Right lung (tissue), 5 donors: ENCODE data around the gene ZFP36L2. TPM values are rescaled to one million over a fixed set of nuclear protein-coding genes. Genes with fewer than 3 reads are reported as not detected.

Experiments
- DNase-seq, 2 donors: peaks; one replicate each; pipeline ENCODE4 v3.0.0-alpha.2; 2013
- polyA plus RNA-seq, 5 donors: library from polyadenylated mRNA; unstranded; fragments of 120-200 nt; gene quantifications; one replicate each; pipeline versions ENCODE4 v1.2.1 to v1.2.3, GENCODE V29; 2013; ENCODE audit warnings: inconsistent platforms in 1 of 5, low replicate concordance in 1 of 5; ENCODE audit not compliant: insufficient read length in 5 of 5, insufficient read depth in 1 of 5

ZFP36L2 gene
- polyA plus RNA-seq, 5 donors: 92.3 to 126 (median 102) TPM

DNA sequence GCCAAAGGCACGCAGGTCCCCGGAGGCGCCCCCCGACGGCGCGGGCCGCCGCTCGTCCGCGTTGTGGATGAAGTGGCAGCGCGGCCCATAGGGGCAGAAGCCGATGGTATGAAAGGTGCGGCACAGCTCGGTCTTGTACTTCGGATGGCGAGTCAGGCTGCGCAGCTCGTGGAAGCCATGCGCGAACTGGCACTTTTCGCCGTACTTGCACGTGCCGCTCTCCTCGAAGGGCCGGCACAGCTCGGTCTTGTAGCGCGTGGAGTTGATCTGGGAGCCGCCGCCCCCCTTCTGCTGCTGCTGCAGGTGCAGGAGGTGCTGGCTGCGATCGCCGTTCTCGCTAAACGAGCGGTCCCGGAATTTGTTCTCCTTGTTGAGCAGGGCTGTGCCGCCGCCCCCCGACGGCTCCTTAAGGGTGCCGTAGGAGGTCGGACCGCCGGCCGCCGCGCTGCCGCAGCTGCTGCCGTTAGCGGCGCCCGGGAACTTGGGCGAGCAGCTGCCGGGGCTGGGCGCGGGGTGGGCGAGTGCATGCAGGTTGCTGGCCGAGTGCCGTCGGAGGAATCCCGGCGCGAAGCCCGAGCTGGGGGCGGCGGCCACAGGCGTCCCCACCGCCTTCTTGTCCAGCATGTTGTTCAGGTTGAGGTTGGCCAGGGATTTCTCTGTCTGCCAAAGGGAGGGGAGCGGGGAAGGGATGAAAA, 1.2 kb downstream of the ZFP36L2 start:
- DNase-seq: peak; percentile 57 to 68

- peak in 1 of 2 donors; percentile 24 for DNase-seq
These were observed 1.8 kb downstream of the ZFP36L2 start for GRCh38 chr2:43224571-43225092.

DNA sequence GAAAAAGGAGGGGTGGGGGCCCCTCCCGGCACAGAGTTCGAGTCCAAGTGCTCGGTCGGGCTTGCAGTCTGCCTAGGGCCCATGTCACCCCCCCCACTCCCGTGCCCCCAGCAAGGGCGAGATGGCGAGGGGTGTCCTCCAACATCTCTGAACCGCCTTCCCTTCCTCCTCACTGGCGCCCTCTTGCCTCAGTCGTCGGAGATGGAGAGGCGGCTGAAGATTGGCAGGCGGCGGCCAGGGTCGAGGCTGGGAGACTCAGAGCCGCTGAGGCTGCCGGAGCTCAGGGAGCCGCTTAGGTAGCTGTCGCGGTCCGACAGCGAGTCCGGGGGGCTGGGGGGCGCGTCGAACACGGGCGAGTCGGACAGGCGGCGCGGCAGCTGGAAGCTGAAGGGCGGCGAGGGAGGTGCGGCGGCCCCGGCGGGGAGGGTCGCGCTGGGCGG, 2.3 kb downstream of the ZFP36L2 start:
- DNase-seq: peak; percentile 57 to 64

DNA sequence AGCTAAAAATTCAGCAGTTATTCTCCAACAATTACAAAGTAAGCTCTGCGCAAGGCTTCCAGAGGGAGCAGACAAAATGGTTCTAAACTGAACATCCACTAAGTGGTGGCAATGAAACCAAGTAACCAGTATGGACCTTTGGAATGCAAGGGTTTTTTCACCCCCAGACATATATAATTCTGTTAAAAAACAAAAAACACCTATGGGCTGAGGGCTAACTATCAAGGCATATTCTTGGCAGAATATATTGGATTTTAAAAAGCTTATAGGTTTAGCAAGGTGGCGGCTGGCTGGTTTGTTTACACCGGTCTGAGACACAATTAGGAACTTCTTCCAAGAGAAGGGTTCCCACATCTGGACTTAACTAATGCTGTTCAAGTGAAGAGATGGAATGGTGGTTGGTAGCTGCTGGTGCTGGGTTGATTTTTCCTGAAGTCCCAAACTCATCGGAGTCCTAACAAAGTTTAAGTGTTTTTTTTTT, 2.8 kb downstream of the ZFP36L2 start:
- DNase-seq: no peak

- no peak for DNase-seq
These were observed 3.7 kb downstream of the ZFP36L2 start for GRCh38 chr2:43222475-43223309.

DNA sequence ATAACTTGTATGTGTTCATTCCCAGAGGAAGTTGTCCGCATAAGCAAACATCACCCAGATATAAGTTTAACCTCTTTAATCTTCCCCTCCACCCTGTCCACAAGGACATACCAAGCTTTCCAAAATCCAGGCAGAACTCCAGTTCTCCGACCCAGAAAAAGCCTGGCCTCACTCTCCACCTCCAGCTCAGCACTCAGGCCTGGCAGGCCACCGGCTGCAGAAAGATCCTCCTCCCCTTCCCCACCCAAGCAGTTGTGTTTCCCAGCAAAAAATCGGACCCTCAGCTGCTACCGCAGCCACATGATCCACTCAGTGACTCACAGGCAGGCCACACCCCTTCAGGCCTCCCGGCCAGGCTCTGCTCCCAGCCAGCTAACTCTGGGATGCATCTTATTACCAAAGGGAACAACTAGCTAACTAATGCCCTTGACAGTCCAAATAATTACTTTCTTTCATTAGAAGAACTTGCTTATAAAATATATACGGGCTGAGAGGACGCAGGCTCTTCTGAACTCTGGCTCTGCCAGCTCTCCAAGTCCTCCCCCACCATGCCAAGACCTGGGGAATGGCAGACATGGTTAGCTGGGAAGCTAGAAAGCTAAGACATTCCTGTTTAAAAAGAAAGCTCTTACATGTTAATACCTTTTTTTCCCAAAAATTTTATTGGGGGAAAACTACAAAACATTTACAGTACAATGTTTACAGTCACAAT, 4.5 kb downstream of the ZFP36L2 start:
- DNase-seq: peak; percentile 89 to 94

DNA sequence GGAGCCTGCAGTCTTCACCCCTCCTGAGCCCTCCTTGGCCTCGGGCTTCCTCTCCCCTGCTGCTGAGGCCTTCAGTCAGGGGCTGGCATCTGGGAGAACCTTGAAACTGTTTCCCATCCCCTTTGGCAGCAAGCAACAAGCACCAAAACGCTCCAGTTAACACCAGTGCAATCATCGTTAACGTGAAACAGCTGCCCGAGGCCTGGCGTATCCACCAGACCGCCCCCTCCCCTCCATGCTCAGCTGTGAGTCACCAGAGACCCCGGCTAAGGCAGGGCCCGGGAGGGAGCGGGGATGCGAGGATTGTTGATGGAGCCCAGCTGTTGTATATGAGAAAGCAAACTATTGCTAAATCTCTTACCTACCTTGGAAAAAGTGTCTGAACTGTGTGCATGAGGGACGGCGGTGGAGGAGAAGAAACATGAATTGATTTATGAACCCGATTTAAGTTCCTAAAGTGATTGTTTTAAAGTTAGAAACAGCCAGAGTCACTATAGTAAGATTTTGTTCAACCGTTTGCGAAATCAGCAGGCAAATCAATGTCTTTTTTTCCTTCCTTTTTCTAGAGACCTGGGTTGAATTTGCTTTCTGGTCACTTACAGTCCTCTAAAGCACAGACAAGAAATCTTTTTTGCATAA, 5.2 kb downstream of the ZFP36L2 start:
- peak; percentile 87 to 88 for DNase-seq

- no peak for DNase-seq
These were observed 5.7 kb downstream of the ZFP36L2 start for GRCh38 chr2:43220760-43221123.

DNA sequence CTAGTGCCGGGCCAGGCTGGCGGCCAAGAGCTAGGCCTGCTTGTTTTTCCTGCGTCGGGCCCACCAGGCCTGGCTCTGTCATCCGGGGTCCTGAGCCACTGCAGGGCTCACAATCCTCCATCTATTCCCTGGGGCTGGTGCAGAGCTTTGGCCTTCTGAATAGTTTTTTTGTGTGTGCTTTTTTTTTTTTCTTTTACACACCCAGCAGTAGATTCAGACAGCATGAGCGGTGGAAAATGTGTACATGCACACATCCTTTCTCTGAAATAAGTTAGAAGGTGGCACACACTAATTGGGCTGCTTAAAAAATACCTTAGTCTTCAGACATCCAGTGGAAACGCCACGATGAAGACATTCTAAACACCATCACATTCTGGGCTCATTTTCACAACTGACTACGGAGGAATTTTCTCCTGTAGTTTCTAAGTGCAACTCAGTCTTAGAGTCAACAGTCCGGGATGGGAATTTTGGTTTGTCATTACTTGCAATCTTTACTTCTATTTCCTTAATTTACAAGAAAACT, 6.1 kb downstream of the ZFP36L2 start:
- DNase-seq: no peak

- DNase-seq: peak; percentile 62 to 72
These were observed 6.8 kb downstream of the ZFP36L2 start for GRCh38 chr2:43219383-43220228.

- DNase-seq: peak in 1 of 2 donors; percentile 37
These were observed 7.6 kb downstream of the ZFP36L2 start for GRCh38 chr2:43218702-43219382.

DNA sequence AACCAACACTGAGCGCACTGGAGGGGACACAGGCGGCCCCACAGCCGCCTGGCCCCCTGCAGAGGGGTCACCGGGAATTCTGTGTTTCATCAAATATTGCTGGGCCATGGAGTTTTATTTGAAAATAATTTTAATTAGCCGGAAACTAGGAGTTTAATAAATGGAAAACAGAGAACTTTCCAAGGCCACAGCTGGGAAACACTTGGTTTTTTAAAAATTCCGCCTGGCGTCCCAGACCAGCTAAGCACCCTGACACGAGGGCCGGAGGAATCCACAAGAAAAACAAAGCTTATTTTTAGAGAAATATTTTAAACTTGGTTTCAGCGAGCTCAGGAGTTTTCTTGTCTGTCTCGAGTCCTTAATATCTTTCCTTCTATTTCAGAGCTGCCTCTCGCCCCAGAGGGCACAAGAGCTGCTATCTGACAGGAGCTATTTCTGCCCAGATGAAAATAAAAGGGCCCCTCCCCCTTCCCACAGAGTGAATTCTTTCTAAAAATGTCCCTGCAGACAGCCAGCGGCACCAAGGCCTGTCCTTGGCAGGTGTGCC, 8.2 kb downstream of the ZFP36L2 start:
- peak in 1 of 2 donors; percentile 58 for DNase-seq

DNA sequence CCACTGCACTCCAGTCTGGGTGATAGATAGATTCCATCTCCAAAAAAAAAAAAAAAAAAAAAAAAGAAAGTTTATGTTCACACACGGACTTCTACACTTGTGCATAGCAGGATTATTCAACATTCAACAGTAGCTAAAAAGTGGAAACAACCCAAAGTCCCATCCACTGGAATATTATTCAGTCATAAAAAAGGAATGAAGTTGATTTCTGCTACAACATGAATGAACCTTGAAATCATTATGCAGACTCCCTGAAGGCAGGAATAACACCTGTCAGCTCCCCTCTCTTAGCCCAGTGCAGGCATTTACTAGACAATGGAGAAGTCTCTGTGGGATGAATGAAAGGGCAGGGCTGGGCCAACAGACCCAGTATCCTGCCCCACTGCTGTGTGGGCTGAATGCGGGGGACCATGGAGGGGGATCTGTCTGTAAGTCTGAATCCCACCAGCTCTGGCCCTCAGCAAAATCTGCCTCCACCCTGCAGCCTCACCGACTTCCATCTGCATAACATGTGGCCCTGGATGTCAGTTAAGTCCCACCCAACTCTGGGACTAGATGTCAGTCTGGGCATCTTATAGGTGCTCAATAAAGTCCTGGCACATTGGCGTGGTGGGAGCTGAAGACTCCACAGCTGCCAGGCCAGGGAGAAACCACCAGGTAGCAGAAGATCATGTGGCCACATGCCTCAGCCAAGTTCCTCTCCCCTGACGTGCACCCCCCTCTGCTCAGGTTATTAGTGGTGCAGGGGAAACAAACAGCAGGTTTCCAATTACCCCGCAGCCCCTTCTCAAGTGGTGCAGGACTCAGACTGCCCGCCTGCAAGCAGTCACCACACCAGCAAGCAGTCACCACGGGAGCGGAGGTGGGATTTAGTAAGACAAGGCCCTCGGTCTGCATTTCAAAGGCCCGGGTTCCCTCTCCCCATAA, 8.9 kb downstream of the ZFP36L2 start:
- DNase-seq: peak in 1 of 2 donors; percentile 34

GRCh38 chr2:43216629-43217028, 9.8 kb downstream of the ZFP36L2 start:
- no peak for DNase-seq

GRCh38 chr2:43215673-43216255, 10.6 kb downstream of the ZFP36L2 start:
- no peak for DNase-seq

GRCh38 chr2:43214253-43214652, 12.2 kb downstream of the ZFP36L2 start:
- no peak for DNase-seq

DNA sequence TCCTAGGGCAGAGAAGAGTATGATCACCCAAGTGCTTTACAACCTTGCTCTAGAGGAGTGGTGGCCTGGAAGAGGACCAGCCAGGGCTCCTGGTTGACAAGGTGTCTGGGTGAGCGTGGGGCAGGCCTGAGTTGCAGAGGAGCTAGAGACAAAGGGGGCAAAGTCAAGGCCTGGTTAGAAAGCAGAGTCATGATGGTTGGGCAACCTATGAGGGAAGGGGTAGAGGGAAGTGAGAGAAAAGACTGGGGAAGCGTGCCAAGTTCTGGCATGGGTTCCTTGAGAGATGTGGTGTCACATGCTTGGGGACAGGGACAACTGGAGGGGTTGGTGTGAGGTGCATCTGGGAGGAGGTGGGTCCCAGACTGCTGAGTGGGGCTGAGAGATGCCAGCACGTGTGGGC, 13.5 kb downstream of the ZFP36L2 start:
- DNase-seq: no peak
